ENCODE data around the gene SCTR.

The SCTR gene

GRCh38 chr2:119402645-119403560 lies 121.4 kb downstream of the SCTR start:
- no peak for DNase-seq

GRCh38 chr2:119402106-119402505 lies 122.2 kb downstream of the SCTR start:
- no peak for DNase-seq

GRCh38 chr2:119397196-119397595 lies 127.1 kb downstream of the SCTR start:
- no peak for DNase-seq

GRCh38 chr2:119393971-119394748 lies 130.1 kb downstream of the SCTR start:
- no peak for DNase-seq

Measured in NCI-H2081 (cell line).